ENCODE measurements around the gene NHS. TPM values are rescaled to one million over a fixed set of nuclear protein-coding genes. Genes with fewer than 3 reads are reported as not detected.
"Not testable (repeated sequence)": the region's sequence is repeated elsewhere in the genome, so short reads cannot be mapped to it uniquely, and the experiment has no call there.

The NHS gene
- total RNA-seq, 2 experiments from 2014 or later, result 12.5 to 13.6 TPM

- POLR2A ChIA-PET, CTCF ChIA-PET: not testable (repeated sequence)
Measured at GRCh38 chrX:17568804-17569203, 193.8 kb downstream of the NHS start.

GRCh38 chrX:17579026-17579425, 204.0 kb downstream of the NHS start:
- ChIA-PET CTCF (no interaction called here), POLR2A (no interaction called here)

GRCh38 chrX:17580539-17581152, 205.6 kb downstream of the NHS start:
- CTCF ChIA-PET, result no interaction called here
- POLR2A ChIA-PET, result no interaction called here

DNA sequence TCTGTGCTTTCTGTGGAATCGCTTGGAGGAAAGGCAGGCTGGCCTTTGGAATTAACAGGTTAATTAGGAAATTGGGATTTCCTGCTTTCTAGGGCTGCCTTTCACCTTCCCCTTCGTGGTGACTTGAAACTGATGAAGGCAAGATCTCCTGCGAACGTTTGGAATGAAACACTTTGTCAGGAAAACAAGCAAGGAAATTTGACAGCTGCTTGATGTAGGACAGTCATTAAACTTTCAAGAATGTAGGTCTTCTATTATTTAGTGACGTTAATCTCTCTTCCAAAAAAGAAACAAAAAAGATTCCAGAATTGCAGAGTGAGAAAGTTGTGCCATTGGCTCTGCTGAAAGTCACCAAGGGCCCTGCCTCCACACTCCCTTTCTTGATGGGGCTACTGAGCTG, 206.6 kb downstream of the NHS start:
- POLR2A ChIA-PET, result no interaction called here
- CTCF ChIA-PET, result no interaction called here

DNA sequence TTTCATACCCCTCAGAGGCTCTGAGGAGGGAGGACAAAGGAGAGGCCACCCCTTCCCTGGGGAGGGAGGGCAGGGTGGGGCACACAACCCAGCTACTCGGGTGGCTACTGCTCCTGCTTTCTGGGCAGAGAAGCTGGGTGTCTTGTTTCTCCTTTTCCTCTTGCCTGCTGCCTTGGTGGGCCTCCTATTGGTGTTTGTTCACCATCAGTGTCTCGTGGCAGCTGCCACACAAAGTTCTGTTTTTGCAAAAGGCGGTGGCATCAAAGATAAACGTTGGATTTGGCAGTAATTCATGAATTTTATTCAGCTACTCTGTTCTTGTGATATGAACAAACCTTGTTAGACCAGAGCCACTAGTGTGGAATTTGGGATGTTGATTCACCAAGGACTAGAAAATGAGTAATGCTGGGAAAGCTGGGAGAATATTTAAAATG, 209.3 kb downstream of the NHS start:
- POLR2A ChIA-PET, result no interaction called here

DNA sequence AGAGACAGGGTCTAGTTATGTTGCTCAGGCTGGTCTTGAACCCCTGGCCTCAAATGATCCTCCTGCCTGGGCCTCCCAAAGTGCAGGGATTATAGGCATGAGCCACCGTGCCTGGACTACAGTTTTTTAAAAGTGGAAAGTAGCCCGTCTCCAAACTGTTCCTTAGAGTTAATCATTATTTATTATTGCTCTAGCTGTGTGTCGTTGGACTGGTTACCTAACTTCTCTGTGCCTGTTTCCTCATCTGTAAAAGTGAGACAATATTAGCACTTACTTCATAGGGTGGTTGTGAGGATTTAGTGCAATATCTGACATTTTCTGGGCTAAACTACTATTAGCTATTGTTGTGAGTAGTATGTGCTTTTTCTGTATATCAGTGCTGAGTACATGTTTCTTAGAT, 210.0 kb downstream of the NHS start:
- CTCF ChIA-PET, result no interaction called here
- POLR2A ChIA-PET, result no interaction called here

More for the DNA sequence above, 209.3 kb downstream of the NHS start:
- CTCF ChIA-PET, result no interaction called here

GRCh38 chrX:17587366-17587765, 212.4 kb downstream of the NHS start:
- ChIA-PET POLR2A (no interaction called here), CTCF (no interaction called here)

DNA sequence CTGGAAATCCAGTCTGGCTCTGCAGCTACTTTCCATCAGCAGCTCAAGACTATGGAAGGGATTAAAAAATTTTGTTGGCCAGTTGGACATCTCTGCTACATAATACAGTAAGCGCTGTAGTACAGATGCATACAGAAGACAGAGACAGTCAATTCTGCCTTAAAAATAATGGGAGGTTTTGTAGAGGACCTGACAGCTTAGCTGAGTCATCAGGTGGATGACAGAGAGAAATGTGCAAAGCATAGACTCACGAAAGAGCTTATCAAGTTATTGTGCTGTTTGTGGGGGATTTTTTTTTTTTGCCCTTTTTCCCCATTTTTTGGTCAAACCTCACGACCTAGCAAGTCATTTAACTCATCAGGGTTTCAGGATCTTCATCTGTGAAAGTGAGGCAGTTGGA, 213.3 kb downstream of the NHS start:
- CTCF ChIA-PET, result interaction anchor here (0.5 kb wide), 1 partner anchor 1746 kb away, joined by 3 read pairs; no protein-coding TSS in a partner anchor
- POLR2A ChIA-PET, result no interaction called here

DNA sequence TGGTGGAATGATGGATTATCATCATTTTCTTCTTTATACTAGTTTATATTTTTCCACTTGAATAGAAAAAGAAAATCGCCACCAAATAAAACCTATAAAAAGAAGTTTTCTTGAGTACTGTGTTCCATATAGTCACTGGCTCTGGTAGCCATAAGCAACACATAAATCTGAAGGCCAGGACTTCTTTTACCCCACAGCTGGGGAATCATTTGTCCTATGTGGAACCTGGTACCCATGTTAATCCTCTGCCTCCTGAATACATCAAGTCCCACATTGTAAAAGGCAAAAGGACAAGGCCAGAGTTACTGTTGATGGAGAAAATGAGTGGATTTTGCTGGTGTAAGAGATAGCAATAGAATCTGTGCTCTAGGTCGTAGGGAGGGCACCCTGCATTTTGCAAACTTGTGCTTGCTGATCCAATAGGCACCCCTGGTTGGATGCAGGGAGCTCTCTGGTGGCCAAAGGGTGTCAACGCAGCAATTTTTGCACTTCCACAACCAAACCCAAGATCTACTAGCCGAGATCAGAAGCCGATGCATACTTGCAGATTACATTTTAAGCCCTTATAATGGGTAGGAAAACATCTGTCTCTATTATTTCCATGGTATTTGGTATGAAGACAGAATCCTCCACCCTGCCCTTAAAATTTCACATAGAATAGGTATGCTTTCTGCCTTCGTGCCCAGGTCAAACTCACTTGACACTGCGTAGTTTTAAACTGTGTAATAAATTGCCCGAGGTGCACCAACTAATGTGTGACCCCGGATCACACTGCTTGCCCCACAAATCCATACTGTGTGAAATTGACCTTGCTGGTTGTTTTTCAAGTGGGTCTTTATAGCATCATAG, 216.1 kb downstream of the NHS start:
- POLR2A ChIA-PET, result no interaction called here
- CTCF ChIA-PET, result no interaction called here

- ChIA-PET POLR2A (no interaction called here), CTCF (no interaction called here)
Measured at GRCh38 chrX:17591741-17592110, 216.7 kb downstream of the NHS start.

GRCh38 chrX:17592117-17592516, 217.1 kb downstream of the NHS start:
- CTCF ChIA-PET, result no interaction called here

GRCh38 chrX:17594693-17595092, 219.7 kb downstream of the NHS start:
- ChIA-PET CTCF (no interaction called here), POLR2A (no interaction called here)

More at GRCh38 chrX:17592117-17592516, 217.1 kb downstream of the NHS start:
- POLR2A ChIA-PET, result no interaction called here

DNA sequence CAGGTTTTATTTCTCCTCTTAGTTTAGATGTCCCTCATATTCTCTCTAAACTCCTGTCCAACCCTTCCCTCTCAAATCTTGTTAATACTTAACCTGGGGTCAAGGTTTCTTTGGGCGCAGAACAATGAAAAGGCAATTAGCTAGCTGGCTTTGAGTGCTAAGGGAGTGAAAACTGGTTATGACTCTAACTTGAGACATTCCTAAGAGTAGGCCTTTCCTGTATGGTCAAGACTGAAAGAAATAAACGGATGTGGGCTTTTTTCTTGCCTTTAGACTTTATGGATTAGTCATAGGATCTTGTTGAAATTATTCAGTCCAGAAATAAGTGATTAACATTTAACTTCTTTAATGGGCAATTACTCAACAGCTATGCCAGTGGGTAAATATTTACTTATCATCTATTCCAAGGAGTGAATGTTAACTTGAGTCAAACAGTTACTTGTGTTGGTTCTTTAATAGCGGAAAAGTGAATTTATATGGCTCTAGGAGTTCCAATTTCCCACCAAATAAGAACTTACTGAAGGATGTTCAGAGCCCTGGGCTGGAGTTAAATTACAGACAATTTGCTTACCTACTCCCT, 220.5 kb downstream of the NHS start:
- POLR2A ChIA-PET, result no interaction called here

GRCh38 chrX:17596061-17596460, 221.1 kb downstream of the NHS start:
- CTCF ChIA-PET, result no interaction called here
- POLR2A ChIA-PET, result no interaction called here

More for the DNA sequence above, 220.5 kb downstream of the NHS start:
- CTCF ChIA-PET, result no interaction called here

GRCh38 chrX:17596546-17597205, 221.7 kb downstream of the NHS start:
- ChIA-PET POLR2A (no interaction called here), CTCF (no interaction called here)

GRCh38 chrX:17597327-17597726, 222.3 kb downstream of the NHS start:
- CTCF ChIA-PET, result no interaction called here
- POLR2A ChIA-PET, result no interaction called here

DNA sequence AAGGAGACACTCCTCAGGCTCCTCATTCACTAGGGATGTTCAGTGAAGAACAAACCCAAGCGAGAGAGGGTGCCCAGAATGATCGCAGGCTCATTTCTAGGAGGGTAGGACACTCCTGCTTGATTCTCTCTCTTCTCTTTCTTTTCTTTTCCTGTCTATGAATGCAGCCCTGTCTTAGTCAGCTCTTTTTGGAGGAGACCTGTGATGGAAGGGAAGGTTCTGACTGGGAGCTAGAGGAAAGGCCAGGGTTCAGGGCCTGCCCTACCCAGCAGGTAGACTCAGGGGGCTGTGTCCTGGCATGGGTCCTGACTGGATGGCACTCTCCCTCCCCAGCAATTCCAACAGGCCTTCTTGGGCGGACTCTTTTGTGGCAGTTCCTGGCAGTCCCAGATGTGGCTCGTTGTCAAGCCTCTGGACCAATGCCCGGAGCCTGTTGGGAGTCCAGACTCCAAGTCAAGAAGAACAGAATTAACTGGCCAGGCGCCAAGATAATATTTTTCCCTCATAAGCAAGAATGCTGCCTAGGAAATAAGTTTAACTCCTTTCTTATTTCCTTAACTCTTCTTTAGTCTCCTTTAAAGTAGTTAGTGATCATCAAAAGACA, 222.9 kb downstream of the NHS start:
- CTCF ChIA-PET, result no interaction called here
- POLR2A ChIA-PET, result no interaction called here

DNA sequence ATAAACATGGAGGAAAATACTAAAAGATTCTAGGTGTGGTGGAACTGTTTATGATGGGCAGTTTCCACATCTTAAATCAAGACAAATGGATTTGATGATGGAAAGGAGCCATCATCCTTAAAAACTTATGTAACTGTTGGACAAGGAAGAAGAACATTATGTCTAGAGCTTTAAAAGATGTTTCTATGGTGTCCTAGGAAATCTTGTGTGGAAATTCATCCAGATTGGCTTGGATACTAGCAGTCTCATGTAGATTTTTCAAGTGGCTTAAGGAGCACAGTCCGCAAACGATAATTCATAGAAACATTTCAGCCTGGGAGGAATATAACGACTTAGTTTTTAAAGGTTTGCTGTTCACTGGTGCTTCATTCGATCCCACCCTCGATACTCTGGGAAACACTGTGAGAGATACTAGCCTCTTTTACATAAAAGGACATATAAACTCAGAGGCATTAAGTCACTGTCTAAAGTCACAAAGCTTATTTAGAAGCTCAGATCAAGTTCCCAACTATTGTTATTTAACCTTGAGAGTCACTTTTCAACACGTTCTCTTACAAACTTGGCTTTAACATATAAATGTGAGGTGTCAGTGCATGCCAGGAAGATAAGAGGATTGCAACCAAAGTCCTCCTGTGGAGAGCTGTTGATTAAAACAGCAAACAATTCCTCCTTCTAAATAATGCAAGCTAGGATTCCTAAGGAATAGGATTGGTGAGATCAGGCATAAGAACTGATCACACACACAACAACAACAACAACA, 226.6 kb downstream of the NHS start:
- ChIA-PET CTCF (no interaction called here), POLR2A (no interaction called here)

GRCh38 chrX:17602245-17602644, 227.2 kb downstream of the NHS start:
- POLR2A ChIA-PET, result no interaction called here
- CTCF ChIA-PET, result no interaction called here

DNA sequence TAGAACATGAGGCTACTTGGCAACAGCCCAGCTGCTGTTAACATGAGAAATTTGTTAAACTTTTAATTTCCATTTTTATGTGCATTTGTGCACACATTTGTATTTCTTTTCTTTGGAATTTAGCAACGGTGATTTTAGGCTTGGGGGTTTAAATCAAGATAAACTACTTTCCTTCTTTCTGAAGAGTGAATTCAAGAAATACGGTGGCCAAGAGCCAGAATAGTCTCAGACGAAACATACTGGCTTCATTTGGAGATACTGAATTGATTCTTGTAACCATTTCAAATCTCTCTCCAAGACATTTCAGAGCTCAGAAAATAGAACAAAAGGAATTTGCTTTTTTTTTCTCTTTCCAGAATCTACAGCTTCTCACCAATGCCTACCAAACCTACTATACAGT, 228.2 kb downstream of the NHS start:
- ChIA-PET CTCF (no interaction called here), POLR2A (no interaction called here)
